Activated T-cell treated with anti-CD3 and anti-CD28 coated beads, Interleukin-2, amount 50 U/mL, for 48 hours (primary cell): ENCODE results near the gene MED13L.
A peak's percentile ranks its signal among the peaks of the same experiment; 100 is the strongest.

Source experiments
- DNase-seq, 2 experiments: peaks; one replicate each; pipeline ENCODE4 v3.0.0-alpha.2; 2020

Gene MED13L

DNA sequence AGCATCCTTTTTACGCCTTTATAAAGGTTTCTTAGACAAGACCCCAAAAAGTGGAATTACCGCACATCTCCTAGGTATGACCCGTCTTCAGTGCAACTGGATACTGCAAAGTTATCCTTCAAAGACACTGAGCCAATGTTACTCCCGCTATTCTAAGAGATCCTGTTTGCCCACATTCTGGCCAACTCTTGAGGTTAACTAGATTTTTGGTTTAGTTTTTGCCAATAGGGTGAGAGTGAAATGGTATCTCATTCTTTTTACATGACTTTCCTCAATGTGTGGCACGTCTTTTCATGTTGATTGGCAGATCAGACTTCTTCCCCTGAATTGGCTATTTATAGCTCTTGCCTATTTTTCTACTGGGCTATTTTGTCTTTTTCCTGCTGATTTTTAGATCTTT, 347.2 kb downstream of the MED13L start:
- DNase-seq, result no peak

DNA sequence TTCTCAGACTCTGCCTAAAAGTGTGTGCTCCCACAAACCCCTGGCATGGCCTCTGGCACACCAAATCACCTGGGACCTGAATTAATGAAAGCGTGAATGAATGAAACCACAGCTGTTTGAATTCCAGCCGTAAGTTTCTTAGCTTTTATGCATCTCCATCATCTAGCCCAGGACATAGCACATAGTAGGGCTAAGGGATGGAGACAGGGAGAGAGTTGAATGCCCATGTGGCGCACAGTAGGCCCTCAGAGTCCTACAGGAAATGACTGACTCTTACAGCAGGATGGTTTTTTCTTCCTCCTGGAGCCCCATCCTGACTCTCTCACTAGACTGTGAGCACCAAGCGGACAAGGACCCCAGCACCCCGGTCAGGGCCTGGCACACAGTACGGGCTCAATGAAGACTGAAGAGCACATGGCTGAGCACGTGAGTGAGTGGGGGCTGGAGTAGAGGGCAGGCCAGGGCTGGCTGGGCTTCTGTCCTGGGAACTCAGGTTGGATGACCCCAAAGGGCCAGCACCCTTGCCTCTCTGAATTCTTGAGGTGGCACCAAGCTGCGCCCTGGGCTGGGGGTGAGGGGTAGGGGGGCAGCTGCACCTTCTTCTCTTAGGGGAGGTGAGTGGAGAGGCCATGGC, 351.3 kb downstream of the MED13L start:
- DNase-seq, result no peak

DNA sequence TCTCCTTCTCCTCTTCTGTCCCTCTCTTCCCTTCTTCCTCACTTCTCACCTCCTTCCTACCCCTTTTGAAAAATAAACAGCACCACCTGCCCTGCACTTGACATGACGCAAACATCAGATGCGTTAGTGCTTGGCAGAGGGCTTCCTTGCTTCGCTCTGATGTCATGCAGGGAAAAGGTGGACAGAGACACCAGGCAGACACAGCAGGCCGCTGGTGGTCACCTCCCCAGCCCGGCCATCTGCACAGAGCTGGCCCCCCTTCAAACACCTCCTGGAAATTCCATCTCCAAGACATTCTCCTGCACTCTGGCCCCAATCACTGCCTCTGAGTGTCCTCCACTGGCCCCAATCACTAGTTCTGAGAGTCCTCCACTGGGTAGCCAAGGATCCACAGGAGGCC, 353.6 kb downstream of the MED13L start:
- no peak for DNase-seq

DNA sequence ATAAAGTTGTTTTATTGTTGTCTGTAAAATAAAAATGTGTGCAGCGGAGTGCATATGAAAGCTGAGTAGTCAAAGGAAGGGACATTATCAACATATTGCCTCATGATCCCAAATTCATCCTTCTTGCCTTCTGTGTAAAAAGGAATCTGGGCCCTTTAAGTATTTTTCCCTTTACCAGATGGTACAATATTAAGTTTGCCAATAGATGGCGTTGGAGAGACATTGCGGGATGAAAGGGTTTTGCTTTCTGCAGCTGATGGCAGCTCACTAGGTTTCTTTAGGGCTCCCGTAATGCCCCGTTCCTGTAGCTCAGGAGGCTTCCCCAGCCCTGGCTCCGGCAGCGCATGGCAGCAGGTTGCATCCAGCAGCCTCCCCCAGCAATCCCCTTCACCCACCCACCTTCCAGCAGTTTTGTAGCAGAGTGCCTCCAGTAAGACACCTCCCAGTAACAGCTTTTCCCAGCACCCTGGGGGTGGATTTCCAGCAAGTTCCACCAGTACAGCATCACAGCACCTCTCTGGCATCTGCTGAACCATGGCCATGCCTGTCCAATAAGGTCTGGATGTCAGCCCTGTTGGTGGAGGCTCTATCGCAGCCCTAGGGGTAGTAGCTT, 354.4 kb downstream of the MED13L start:
- no peak for DNase-seq

DNA sequence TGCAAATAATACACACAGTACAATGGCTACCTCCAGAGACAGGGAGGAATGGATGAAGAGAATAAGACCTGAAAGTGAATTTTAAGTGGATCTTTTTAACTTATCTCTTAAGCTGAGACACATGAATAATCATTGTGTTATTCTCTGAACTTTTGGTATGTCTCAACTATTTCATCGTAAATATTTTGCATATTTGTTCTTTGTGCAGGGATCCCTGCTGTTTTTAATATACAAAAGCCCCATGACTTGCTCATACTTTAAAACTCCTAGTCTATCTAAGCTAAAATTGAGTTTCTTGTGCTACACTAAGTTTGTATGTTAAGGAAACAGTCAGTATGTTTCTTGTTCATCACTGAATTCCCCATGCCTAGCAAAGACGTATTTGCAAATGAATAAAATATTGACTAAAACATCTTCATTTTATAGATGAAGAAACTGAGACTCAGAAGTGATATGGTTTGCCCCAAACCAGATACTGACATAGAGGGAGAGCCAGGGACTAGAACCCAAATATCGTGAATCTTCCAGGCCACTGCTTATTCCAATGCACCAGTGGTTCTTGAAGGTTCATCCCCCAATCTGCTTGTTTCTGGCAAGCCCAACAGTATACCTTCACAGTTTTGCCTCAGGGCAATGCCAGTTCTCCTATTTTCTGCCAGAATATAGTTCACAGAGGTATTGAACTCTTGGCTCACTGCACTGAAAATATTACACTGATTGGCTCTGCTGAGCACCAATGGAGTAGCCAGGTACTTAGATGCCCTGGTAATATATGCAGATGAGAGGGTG, 356.9 kb downstream of the MED13L start:
- DNase-seq, result no peak

DNA sequence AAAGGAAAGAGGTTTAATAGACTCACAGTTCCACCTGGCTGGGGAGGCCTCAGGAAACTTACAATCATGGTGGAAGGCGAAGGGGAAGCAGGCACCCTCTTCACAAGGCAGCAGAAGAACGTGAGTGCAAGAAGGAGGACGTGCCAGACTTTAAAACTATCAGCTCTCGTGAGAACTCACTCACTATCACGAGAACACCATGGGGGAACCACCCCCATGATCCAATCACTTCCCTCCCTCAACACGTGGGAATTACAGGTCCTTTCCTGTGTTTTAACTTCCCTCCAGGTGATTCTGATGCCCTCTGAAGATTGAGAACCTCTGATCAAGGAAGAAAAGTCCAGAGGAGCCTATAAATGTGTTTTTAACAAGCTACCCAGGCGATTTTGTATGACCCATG, 358.7 kb downstream of the MED13L start:
- no peak for DNase-seq

DNA sequence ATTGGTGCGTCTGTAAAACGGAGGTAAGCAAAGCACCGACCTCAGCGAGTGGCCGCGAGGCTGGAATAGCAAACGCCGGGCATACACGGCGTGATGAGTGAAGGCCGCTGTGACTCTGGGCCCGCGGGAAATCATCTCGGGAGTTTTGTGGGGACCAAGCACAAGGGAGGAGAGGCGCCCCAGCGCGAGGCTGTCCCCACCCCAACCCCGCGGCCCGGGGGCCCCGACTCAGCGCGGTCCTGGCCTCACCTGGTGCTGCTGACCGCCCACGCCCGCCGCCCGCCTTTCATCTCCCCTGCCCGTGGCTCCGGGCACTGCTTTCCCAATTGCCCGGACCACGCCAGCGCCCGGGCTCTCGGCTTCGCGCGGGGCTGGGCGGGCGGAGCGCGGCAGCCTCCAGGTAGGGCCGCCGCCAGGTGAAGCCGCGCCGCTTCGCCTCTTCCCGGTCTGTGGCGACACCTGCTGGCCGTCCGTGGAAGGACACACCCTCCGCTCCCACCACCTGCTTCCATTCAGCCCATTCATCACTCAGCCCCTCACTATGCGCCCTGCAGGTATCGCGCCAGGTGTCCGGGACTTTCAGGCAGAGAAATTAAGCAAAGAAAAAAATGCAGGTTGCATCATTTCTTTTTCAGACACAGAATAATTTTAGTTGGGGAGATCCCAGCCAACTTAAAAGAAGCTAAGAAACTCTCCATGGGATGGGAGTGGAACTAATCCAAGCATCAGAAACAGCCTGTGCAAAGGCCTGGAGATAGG, 360.4 kb downstream of the MED13L start:
- DNase-seq, result peak; percentile 77 to 83

DNA sequence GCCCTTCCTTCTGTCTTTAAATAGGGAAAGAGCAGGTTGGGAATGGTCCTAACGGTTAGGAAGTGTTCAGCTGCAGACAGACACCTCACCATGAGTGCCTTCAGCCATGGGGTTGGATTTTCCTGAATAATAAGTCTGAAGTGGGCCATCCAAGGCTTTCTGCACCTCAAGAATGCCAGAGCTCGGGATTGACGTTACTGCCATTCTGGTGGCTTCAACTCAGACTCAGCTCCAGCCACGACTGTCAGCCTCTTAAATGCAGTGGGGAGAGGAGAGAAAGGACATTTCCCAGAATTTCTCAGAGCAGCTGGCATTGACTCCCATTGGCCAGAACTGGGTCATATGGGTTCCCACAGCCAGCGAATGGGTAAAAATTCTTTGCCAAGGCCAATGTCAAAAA, 363.4 kb downstream of the MED13L start:
- no peak for DNase-seq

DNA sequence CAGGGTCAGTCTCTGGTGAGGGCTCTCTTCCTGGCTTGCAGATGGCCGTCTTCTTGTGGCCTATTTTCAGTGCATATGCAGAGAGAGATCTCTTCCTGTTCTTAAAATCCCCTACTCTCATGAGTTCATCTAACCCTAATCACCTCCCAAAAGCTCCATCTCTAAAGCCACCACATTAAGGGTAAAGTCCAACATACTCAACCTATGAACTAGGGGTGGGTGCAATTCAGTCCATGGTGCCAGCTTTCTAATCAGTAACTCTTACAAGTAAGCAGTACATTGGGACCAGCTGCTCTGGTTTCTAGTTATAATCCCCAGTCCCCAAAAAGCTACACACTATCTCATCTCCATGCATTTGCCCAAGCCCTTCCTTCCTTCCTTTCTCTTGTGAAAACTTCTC, 365.1 kb downstream of the MED13L start:
- no peak for DNase-seq

DNA sequence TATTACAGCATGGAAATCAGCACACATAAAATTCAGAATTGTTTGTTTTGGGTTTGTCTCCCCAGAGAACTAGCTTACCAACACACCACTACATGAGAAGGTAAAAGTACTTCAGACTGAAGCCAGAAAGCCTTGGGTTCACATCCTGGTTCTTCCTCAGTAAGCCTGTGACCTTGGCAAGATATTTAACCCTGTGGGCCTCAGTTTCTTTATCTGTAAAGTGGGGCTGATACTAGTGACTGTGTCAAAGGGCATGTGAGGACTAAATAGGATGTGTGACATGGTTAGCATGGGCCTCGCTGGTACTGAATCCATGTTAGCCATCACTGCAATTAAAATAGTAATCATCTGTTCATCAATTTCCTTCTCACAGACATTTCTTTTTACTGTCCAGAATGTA, 366.1 kb downstream of the MED13L start:
- DNase-seq, result no peak

DNA sequence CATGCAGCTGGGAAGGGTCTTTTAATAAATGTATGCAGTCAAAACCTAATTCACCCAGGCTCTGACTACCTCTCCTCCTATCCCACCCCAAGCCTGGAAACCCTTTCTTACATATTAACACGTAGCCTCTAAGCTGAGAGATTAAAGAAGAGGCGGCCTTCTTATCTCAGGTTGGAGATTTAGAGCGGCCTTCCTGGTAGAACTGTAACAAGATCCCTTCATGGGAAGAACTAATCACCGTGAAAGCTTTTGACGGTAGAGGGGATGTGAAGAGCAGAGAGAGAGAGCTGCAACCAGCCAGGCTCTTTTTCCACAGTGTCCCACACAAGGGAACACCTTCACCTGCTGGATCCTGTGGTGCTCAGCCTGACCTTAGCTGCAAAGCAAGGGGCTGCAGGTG, 367.4 kb downstream of the MED13L start:
- DNase-seq, result no peak
